Thyroid gland (tissue), 4 donors: ENCODE data around the gene SCIN. TPM values are rescaled to one million over a fixed set of nuclear protein-coding genes. Genes with fewer than 3 reads are reported as not detected.

Experiments used
- DNase-seq, 2 donors: peaks; one replicate each; pipeline ENCODE4 v3.0.0-alpha.2; 2019
- H3K27ac ChIP-seq, 3 donors: fragments of 200-600 bp; sonication (generic); 1 replicate in 2 of 3; 2 replicates in 1 of 3; pipeline ENCODE4 v1.5.1; 2016 to 2019; ENCODE audit warnings: mild to moderate bottlenecking in 1 of 3, moderate library complexity in 1 of 3
- H3K27me3 ChIP-seq: fragments of 200-600 bp; sonication (generic); one replicate; pipeline ENCODE4 v1.5.1; 2019
- H3K36me3 ChIP-seq, 2 donors: fragments of 200-600 bp; sonication (generic); one replicate each; pipeline ENCODE4 v1.5.1; 2016 to 2019
- H3K4me1 ChIP-seq, 2 donors: fragments of 200-600 bp; sonication (generic); one replicate each; pipeline ENCODE4 v1.5.1; 2017 to 2019
- H3K4me3 ChIP-seq, 3 donors: fragments of 200-600 bp; sonication (generic); replicated peaks in 1 of 3; 1 replicate in 2 of 3; 2 replicates in 1 of 3; pipeline ENCODE4 v1.5.1; 2016; ENCODE audit warnings: mild to moderate bottlenecking in 1 of 3
- H3K9me3 ChIP-seq: fragments of 200-600 bp; sonication (generic); one replicate; pipeline ENCODE4 v1.5.1; 2017
- POLR2A ChIP-seq, 2 donors: fragments of 450-650 bp; IDR thresholded peaks; one replicate each; pipeline ENCODE4 v1.6.1; 2017; ENCODE audit warnings: antibody characterized with exemption in 2 of 2, mild to moderate bottlenecking in 2 of 2, moderate library complexity in 1 of 2
- WGBS, 2 donors: methylation state at CpG; one replicate each; pipeline ENCODE4 v1.1.5; 2017; 5-methylcytosine and 5-hydroxymethylcytosine counted together
- intact Hi-C: fragments of 100-400 bp; cut with DNase I; formaldehyde crosslinking; loops from one replicate; pipeline ENCODE4 v1.15.1; 2023
- total RNA-seq, 4 donors: library from RNA; depleted of rRNA; stranded (reverse); fragments of >200 nt; gene quantifications; one replicate each; pipeline ENCODE4 v1.2.3, GENCODE V29; 2016
- TF ChIP-seq, protein P1 (sequence below), 6 experiments: fragments of 200-600 bp in 3 of 6; fragments of 450-650 bp in 3 of 6; sonication (generic) in 3 of 6; IDR thresholded peaks; one replicate each; pipeline ENCODE4 v1.5.1; 2016 to 2019; ENCODE audit warnings: antibody characterized with exemption in 6 of 6, mild to moderate bottlenecking in 2 of 6, inconsistent platforms in 1 of 6, moderate library complexity in 1 of 6

SCIN gene
- total RNA-seq, 4 donors from 2014 or later: 0.67 to 8.4 (median 3.5) TPM

DNA sequence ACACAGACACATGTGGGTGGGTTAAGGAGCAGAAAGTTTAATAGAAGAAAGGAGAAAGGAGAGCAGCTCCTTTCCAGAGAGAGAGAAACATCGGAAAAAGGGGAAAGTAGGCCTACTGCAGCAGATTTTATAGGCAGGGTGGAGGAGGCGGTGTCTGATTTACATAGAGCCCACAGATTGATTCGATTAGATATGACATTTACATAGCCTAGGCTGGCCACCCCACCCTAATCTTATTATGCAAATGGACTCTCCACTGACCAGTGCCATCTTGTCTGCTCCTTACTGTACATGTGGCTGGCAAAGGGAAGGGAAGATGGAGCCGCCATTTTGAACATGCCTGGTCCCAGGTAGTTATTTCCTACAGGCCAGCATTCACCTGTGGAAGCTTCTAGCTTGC lies 38.7 kb upstream of the SCIN start:
- Histone ChIP-seq H3K9me3 (no peaks in the 10 kb centered on the region), H3K27me3 (no peaks in the 10 kb centered on the region), H3K36me3 (no peaks in the 10 kb centered on the region), H3K4me3 (no peak overlapping the region), H3K27ac (no peak overlapping the region), H3K4me1 (no peaks in the 10 kb centered on the region)
- intact Hi-C loops: loop anchor here (10.0 kb wide), 1 partner anchor 733 kb away; no protein-coding TSS in a partner anchor
- 91 to 94% methylated on average over 4 of the region's 4 CpGs for WGBS, 2 donors
- TF ChIP-seq POLR2A (IDR thresholded peaks at IDR 0.05): no peak
- TF ChIP-seq, protein P1, sequence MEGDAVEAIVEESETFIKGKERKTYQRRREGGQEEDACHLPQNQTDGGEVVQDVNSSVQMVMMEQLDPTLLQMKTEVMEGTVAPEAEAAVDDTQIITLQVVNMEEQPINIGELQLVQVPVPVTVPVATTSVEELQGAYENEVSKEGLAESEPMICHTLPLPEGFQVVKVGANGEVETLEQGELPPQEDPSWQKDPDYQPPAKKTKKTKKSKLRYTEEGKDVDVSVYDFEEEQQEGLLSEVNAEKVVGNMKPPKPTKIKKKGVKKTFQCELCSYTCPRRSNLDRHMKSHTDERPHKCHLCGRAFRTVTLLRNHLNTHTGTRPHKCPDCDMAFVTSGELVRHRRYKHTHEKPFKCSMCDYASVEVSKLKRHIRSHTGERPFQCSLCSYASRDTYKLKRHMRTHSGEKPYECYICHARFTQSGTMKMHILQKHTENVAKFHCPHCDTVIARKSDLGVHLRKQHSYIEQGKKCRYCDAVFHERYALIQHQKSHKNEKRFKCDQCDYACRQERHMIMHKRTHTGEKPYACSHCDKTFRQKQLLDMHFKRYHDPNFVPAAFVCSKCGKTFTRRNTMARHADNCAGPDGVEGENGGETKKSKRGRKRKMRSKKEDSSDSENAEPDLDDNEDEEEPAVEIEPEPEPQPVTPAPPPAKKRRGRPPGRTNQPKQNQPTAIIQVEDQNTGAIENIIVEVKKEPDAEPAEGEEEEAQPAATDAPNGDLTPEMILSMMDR (IDR thresholded peaks at IDR 0.05): no peak
- DNase-seq: no peak

- TF ChIP-seq, protein P1 (IDR thresholded peaks at IDR 0.05): no peak
- no peak for TF ChIP-seq POLR2A (IDR thresholded peaks at IDR 0.05)
- Histone ChIP-seq H3K27me3 (no peaks in the 10 kb centered on the region), H3K9me3 (no peaks in the 10 kb centered on the region), H3K4me3 (no peak overlapping the region), H3K36me3 (no peaks in the 10 kb centered on the region), H3K27ac (no peak overlapping the region), H3K4me1 (no peaks in the 10 kb centered on the region)
- DNase-seq: no peak
- 92 to 95% methylated on average over 2 of the region's 2 CpGs for WGBS, 2 donors
- intact Hi-C loops: loop anchor here (10.0 kb wide), 1 partner anchor 731 kb away; no protein-coding TSS in a partner anchor
Measured at GRCh38 chr7:12534046-12534445, 36.5 kb upstream of the SCIN start.

DNA sequence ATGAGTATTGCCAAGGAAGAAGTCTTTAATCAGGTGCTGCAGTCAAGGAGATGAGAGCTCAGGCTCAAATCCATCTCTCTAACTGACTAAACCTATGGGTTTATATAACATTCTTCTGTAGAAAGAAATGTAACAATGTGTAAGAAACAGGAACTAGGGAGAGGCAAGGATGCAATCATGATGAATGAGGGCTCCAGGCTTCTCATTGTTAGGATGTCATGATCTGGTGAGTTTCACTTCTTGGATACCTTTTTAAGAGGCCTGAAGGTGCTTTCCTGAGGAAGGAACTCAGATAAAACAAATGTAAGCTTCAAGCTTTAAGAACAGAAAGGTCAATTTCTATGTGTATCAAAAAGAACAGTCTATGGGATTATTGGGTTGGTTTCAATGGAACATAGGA lies 30.8 kb upstream of the SCIN start:
- Histone ChIP-seq H3K36me3 (no peaks in the 10 kb centered on the region), H3K4me1 (no peaks in the 10 kb centered on the region), H3K27ac (no peak overlapping the region), H3K27me3 (no peaks in the 10 kb centered on the region), H3K9me3 (no peaks in the 10 kb centered on the region), H3K4me3 (no peak overlapping the region)
- intact Hi-C loops: loop anchor here (10.0 kb wide), 1 partner anchor 725 kb away; no protein-coding TSS in a partner anchor
- no peak for DNase-seq
- no peak for TF ChIP-seq POLR2A (IDR thresholded peaks at IDR 0.05)
- TF ChIP-seq, protein P1 (IDR thresholded peaks at IDR 0.05): no peak

GRCh38 chr7:12540850-12541249 lies 29.7 kb upstream of the SCIN start:
- Histone ChIP-seq H3K27me3 (no peaks in the 10 kb centered on the region), H3K4me3 (no peak overlapping the region), H3K9me3 (no peaks in the 10 kb centered on the region), H3K4me1 (no peaks in the 10 kb centered on the region), H3K36me3 (no peaks in the 10 kb centered on the region), H3K27ac (no peak overlapping the region)
- intact Hi-C loops: no loop called here
- WGBS, 2 donors: 63 to 79% methylated on average over 1 of the region's 1 CpG
- DNase-seq: no peak
- TF ChIP-seq POLR2A (IDR thresholded peaks at IDR 0.05): no peak
- TF ChIP-seq, protein P1 (IDR thresholded peaks at IDR 0.05): no peak

- 76 to 78% methylated on average over 4 of the region's 4 CpGs for WGBS, 2 donors
- H3K4me1 ChIP-seq: no peaks in the 10 kb centered on the region
- H3K27ac ChIP-seq: no peak overlapping the region
- H3K4me3 ChIP-seq: no peak overlapping the region
- TF ChIP-seq, protein P1 (IDR thresholded peaks at IDR 0.05): no peak
- no peak for TF ChIP-seq POLR2A (IDR thresholded peaks at IDR 0.05)
- H3K9me3 ChIP-seq: no peaks in the 10 kb centered on the region
- no peaks in the 10 kb centered on the region for H3K27me3 ChIP-seq
- H3K36me3 ChIP-seq: no peaks in the 10 kb centered on the region
- intact Hi-C loops: no loop called here
- DNase-seq: no peak
Measured at GRCh38 chr7:12543586-12543985, 26.9 kb upstream of the SCIN start.
